Activated naive CD4-positive, alpha-beta T cell treated with anti-CD3 and anti-CD28 coated beads for 36 hours (primary cell): ENCODE results near the gene ATP5PB. TPM values are rescaled to one million over a fixed set of nuclear protein-coding genes. Genes with fewer than 3 reads are reported as not detected.

Experiments used
- CTCF ChIA-PET: fragments of 350-600 bp; sonication (Branson Sonifier 250); formaldehyde crosslinking; loops from one replicate; lab custom pipeline; 2021; ENCODE audit warnings: antibody characterized with exemption; lab: Charles Lee
- DNase-seq: peaks from one replicate; pipeline ENCODE4 v3.0.0-alpha.2; 2020
- H3K27ac Mint-ChIP-seq: one replicate; pipeline ENCODE4 v1.8.0; 2021; ENCODE audit warnings: mild to moderate bottlenecking, mixed read lengths
- H3K27me3 Mint-ChIP-seq: one replicate; pipeline ENCODE4 v1.8.0; 2021; ENCODE audit warnings: low read depth, mixed read lengths
- H3K36me3 Mint-ChIP-seq: one replicate; pipeline ENCODE4 v1.8.0; 2021; ENCODE audit warnings: low read depth, mixed read lengths
- H3K4me1 Mint-ChIP-seq: one replicate; pipeline ENCODE4 v1.8.0; 2021; ENCODE audit warnings: low read depth, mixed read lengths
- H3K4me3 Mint-ChIP-seq: one replicate; pipeline ENCODE4 v1.8.0; 2021; ENCODE audit warnings: mild to moderate bottlenecking, moderate library complexity, mixed read lengths
- H3K9me3 Mint-ChIP-seq: one replicate; pipeline ENCODE4 v1.8.0; 2021; ENCODE audit warnings: mixed read lengths
- intact Hi-C: fragments of 100-400 bp; cut with micrococcal nuclease; formaldehyde crosslinking; loops from one replicate; pipeline ENCODE4 v1.15.1; 2023
- total RNA-seq, 2 experiments: library from RNA; stranded (reverse); gene quantifications; one replicate each; pipeline ENCODE4 v1.2.3, GENCODE V29; 2021

Gene ATP5PB, protein sequence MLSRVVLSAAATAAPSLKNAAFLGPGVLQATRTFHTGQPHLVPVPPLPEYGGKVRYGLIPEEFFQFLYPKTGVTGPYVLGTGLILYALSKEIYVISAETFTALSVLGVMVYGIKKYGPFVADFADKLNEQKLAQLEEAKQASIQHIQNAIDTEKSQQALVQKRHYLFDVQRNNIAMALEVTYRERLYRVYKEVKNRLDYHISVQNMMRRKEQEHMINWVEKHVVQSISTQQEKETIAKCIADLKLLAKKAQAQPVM
- 100 to 1,000 TPM; 324 to 331 TPM for total RNA-seq

- Mint-ChIP-seq H3K9me3 (no peaks in the 10 kb centered on the region), H3K27me3 (no peaks in the 10 kb centered on the region), H3K4me1 (peaks cover 71% of the 10 kb centered on the region), H3K27ac (peak within 1 kb of the TSS; percentile 96), H3K36me3 (peaks cover 38% of the 10 kb centered on the region), H3K4me3 (peak within 1 kb of the TSS; percentile 100)
- peak; percentile 96 for DNase-seq
- CTCF ChIA-PET: interaction anchor here (0.7 to 2.1 kb wide), 8 partner anchors 11 to 321 kb away, joined by 3 to 8 read pairs (median 6); no protein-coding TSS in a partner anchor
- intact Hi-C loops: loop anchor here (1.0 to 10.0 kb wide), 9 partner anchors 22 to 1170 kb away; partner anchors contain the start of genes CAPZA1, CEPT1, DDX20 and DRAM2
Measured at GRCh38 chr1:111448918-111449702, at the start of gene ATP5PB, which contains the start of gene WDR77. TSS of gene ATP5PB (plus strand) at chr1:111449464. CDS start at chr1:111449542, 78 bp downstream. TSS of gene WDR77 (minus strand) at chr1:111449256. CDS start at chr1:111449169, 87 bp downstream.

GRCh38 chr1:111399792-111400610 is 49.3 kb upstream of the ATP5PB start:
- DNase-seq: peak; percentile 66
- H3K4me3 Mint-ChIP-seq: no peak overlapping the region
- no peaks in the 10 kb centered on the region for H3K27me3 Mint-ChIP-seq
- CTCF ChIA-PET: interaction anchor here (0.6 to 4.3 kb wide), 36 partner anchors 9 to 408 kb away, joined by 3 to 41 read pairs (median 5); partner anchors contain the start of genes CHI3L2, OVGP1 and WDR77
- H3K4me1 Mint-ChIP-seq: peaks cover 22% of the 10 kb centered on the region
- no peak overlapping the region for H3K27ac Mint-ChIP-seq
- H3K36me3 Mint-ChIP-seq: peaks cover 2% of the 10 kb centered on the region
- peaks cover 7% of the 10 kb centered on the region for H3K9me3 Mint-ChIP-seq
- intact Hi-C loops: loop anchor here (1.0 kb wide), 2 partner anchors 177 to 368 kb away; no protein-coding TSS in a partner anchor

GRCh38 chr1:111402083-111402482 is 47.2 kb upstream of the ATP5PB start:
- CTCF ChIA-PET: interaction anchor here (1.1 to 4.3 kb wide), 7 partner anchors 8 to 371 kb away, joined by 3 to 41 read pairs (median 12); partner anchors contain the start of gene OVGP1
- Mint-ChIP-seq H3K4me1 (peaks cover 38% of the 10 kb centered on the region), H3K27me3 (no peaks in the 10 kb centered on the region), H3K27ac (no peak overlapping the region), H3K4me3 (no peak overlapping the region), H3K9me3 (peaks cover 7% of the 10 kb centered on the region), H3K36me3 (peaks cover 2% of the 10 kb centered on the region)
- peak; percentile 55 for DNase-seq
- intact Hi-C loops: loop anchor here (2.0 kb wide), 1 partner anchor 67 kb away; no protein-coding TSS in a partner anchor

DNA sequence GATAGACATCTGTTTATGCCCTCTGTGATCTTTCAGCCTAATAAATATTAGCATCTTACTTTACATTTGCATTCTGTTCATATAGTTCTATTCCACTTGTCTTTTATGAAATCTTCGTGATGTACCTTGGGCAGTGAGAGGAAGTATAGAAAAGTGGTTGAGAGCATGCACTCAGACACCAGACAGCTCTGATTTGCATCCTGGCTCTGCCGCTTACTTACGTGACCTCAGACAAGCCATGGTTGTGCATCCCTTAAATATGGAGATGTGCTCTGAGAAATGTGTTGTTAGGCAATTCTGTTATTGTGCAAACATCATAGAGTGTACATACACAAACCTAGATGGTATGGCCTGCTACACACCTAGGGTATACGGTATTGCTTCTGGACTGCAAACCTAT is 44.7 kb upstream of the ATP5PB start:
- CTCF ChIA-PET: interaction anchor here (0.6 to 1.3 kb wide), 4 partner anchors 32 to 760 kb away, joined by 3 to 4 read pairs (median 3); no protein-coding TSS in a partner anchor
- DNase-seq: no peak
- H3K4me3 Mint-ChIP-seq: no peak overlapping the region
- H3K27ac Mint-ChIP-seq: no peak overlapping the region
- intact Hi-C loops: no loop called here
- peaks cover 33% of the 10 kb centered on the region for H3K4me1 Mint-ChIP-seq
- H3K27me3 Mint-ChIP-seq: no peaks in the 10 kb centered on the region
- H3K9me3 Mint-ChIP-seq: no peaks in the 10 kb centered on the region
- no peaks in the 10 kb centered on the region for H3K36me3 Mint-ChIP-seq

- Mint-ChIP-seq H3K27ac (no peak overlapping the region), H3K4me3 (no peak overlapping the region), H3K36me3 (no peaks in the 10 kb centered on the region), H3K9me3 (no peaks in the 10 kb centered on the region), H3K4me1 (peaks cover 28% of the 10 kb centered on the region), H3K27me3 (no peaks in the 10 kb centered on the region)
- intact Hi-C loops: loop anchor here (1.0 to 5.0 kb wide), 4 partner anchors 40 to 349 kb away; partner anchors contain the start of gene DDX20
- CTCF ChIA-PET: interaction anchor here (0.5 to 1.4 kb wide), 2 partner anchors 35 to 320 kb away, joined by 3 read pairs; no protein-coding TSS in a partner anchor
- peak; percentile 70 for DNase-seq
Measured at GRCh38 chr1:111406321-111406768, 42.9 kb upstream of the ATP5PB start.

DNA sequence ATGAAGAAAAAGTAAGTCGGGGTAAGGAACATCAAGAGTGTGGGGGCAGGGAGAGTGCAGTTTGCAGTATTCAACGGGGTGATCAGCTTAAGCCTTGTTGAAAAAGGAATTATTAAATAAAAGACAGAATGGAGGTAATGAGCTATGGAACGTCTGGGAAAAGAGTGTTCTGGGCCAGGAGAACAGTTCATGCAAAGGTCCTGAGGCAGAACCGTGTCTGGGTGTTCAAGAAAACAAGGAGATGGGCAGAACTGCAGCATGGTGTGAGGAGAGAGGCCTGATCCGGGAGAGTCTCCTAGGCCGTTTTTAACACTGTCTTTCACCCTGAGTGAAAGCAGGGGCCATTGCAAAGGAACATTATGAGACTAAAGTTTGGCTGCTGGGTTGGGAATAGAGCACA is 42.0 kb upstream of the ATP5PB start:
- intact Hi-C loops: loop anchor here (2.0 to 5.0 kb wide), 3 partner anchors 40 to 135 kb away; no protein-coding TSS in a partner anchor
- Mint-ChIP-seq H3K4me1 (peaks cover 23% of the 10 kb centered on the region), H3K27me3 (no peaks in the 10 kb centered on the region), H3K27ac (no peak overlapping the region), H3K36me3 (no peaks in the 10 kb centered on the region), H3K9me3 (no peaks in the 10 kb centered on the region), H3K4me3 (no peak overlapping the region)
- CTCF ChIA-PET: interaction anchor here (0.8 kb wide), 1 partner anchor 75 kb away, joined by 3 read pairs; no protein-coding TSS in a partner anchor
- no peak for DNase-seq

DNA sequence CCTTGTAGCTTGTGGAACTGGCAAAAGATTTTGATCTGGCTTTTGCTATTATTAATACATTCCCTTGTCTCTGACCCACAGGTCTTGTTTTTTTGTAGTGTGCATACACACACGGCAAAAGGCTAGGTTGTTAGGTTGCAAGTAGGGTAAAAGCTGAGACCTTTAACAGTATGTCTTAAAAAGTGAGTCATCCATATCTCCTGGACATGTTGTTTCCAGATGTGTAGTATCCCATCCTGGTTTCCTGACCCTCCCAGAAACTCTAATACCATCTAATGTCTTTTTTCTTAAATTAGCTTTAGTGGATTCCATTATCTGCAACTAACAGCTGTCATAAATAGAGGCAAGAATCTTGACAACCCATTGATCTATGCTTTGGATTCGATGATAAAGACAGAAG is 36.4 kb upstream of the ATP5PB start:
- Mint-ChIP-seq H3K4me3 (no peak overlapping the region), H3K4me1 (no peaks in the 10 kb centered on the region), H3K36me3 (peaks cover 7% of the 10 kb centered on the region), H3K27me3 (no peaks in the 10 kb centered on the region), H3K27ac (no peak overlapping the region), H3K9me3 (no peaks in the 10 kb centered on the region)
- CTCF ChIA-PET: interaction anchor here (0.7 to 1.2 kb wide), 4 partner anchors 25 to 215 kb away, joined by 3 to 6 read pairs (median 3); no protein-coding TSS in a partner anchor
- no peak for DNase-seq
- intact Hi-C loops: no loop called here

DNA sequence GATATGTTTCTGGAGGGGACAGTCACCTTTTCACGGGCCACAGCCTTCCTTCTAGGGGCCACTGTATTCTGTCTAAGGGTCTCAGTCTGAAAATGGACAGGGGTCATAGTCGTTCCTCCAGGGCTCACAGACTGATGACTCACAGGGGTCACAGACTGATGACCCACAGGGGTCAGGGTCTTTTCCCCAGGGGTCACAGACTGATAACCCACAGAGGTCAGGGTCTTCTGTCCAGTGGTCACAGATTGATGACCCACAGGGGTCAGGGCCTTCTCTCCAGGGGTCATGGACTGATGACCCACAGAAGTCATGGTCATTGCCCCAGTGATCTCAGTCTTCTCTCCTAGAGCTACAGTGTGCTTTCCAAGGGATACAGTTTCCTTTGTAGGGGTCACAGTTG is 34.5 kb upstream of the ATP5PB start:
- H3K36me3 Mint-ChIP-seq: peaks cover 8% of the 10 kb centered on the region
- no peak overlapping the region for H3K27ac Mint-ChIP-seq
- no peak overlapping the region for H3K4me3 Mint-ChIP-seq
- intact Hi-C loops: no loop called here
- CTCF ChIA-PET: interaction anchor here (2.1 kb wide), 1 partner anchor 15 kb away, joined by 9 read pairs; no protein-coding TSS in a partner anchor
- no peaks in the 10 kb centered on the region for H3K27me3 Mint-ChIP-seq
- H3K4me1 Mint-ChIP-seq: no peaks in the 10 kb centered on the region
- no peaks in the 10 kb centered on the region for H3K9me3 Mint-ChIP-seq
- DNase-seq: no peak

DNA sequence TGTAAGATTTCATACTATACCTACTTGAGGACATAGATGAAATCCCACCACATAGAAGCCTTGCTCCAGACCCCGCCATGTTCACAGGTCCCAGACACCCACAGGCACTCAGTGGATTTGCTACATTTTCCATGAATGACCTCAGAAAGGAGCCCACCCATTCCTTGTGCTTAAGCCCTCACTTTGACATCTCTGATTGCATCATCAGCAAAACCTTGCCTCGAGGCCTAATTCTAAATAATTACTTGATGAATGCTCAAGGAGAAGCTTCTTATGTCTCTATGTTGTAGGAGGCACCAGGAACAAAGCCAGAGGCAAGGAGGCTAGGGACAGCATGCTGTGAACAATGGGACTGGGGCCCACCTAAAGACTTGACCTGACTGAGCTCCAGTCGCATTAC is 33.8 kb upstream of the ATP5PB start:
- Mint-ChIP-seq H3K27me3 (no peaks in the 10 kb centered on the region), H3K4me3 (no peak overlapping the region), H3K36me3 (peaks cover 8% of the 10 kb centered on the region), H3K9me3 (no peaks in the 10 kb centered on the region), H3K27ac (no peak overlapping the region), H3K4me1 (no peaks in the 10 kb centered on the region)
- CTCF ChIA-PET: interaction anchor here (2.1 kb wide), 1 partner anchor 15 kb away, joined by 9 read pairs; no protein-coding TSS in a partner anchor
- DNase-seq: no peak
- intact Hi-C loops: no loop called here

GRCh38 chr1:111417755-111418154 is 31.5 kb upstream of the ATP5PB start:
- Mint-ChIP-seq H3K4me1 (no peaks in the 10 kb centered on the region), H3K27me3 (no peaks in the 10 kb centered on the region), H3K4me3 (no peak overlapping the region), H3K27ac (no peak overlapping the region), H3K36me3 (peaks cover 8% of the 10 kb centered on the region), H3K9me3 (no peaks in the 10 kb centered on the region)
- intact Hi-C loops: no loop called here
- CTCF ChIA-PET: interaction anchor here (1.0 to 2.2 kb wide), 3 partner anchors 12 to 23 kb away, joined by 3 to 7 read pairs (median 6); no protein-coding TSS in a partner anchor
- DNase-seq: no peak

GRCh38 chr1:111419037-111419436 is 30.2 kb upstream of the ATP5PB start:
- no peak overlapping the region for H3K27ac Mint-ChIP-seq
- H3K9me3 Mint-ChIP-seq: no peaks in the 10 kb centered on the region
- peaks cover 8% of the 10 kb centered on the region for H3K36me3 Mint-ChIP-seq
- DNase-seq: no peak
- CTCF ChIA-PET: interaction anchor here (1.2 to 2.2 kb wide), 2 partner anchors 19 to 22 kb away, joined by 3 to 6 read pairs; no protein-coding TSS in a partner anchor
- no peaks in the 10 kb centered on the region for H3K27me3 Mint-ChIP-seq
- H3K4me3 Mint-ChIP-seq: no peak overlapping the region
- no peaks in the 10 kb centered on the region for H3K4me1 Mint-ChIP-seq
- intact Hi-C loops: no loop called here
